TTC549 (cell line): ENCODE data around the gene PIGZ.

ENCODE experiments used
- FAIRE-seq: peaks from 2 replicates; lab custom pipeline; 2012; peaks lifted over from hg19 to GRCh38; lab: Jason Lieb, UNC

Gene PIGZ

GRCh38 chr3:196968233-196969133, at the start of gene PIGZ:
Gene PIGZ, minus strand, starts transcription at chr3:196968833. Its CDS starts 16,802 bp downstream, at chr3:196952031.
- no peak for FAIRE-seq

GRCh38 chr3:197017003-197017402, 48.4 kb upstream of the PIGZ start:
- FAIRE-seq: no peak

GRCh38 chr3:197015790-197016736, 47.4 kb upstream of the PIGZ start:
- no peak for FAIRE-seq

GRCh38 chr3:197014942-197015575, 46.4 kb upstream of the PIGZ start:
- no peak for FAIRE-seq

- FAIRE-seq: no peak
Observed at GRCh38 chr3:197014024-197014423, 45.4 kb upstream of the PIGZ start.

- no peak for FAIRE-seq
Observed at GRCh38 chr3:197012540-197012883, 43.9 kb upstream of the PIGZ start.

- no peak for FAIRE-seq
Observed at GRCh38 chr3:197011780-197012539, 43.3 kb upstream of the PIGZ start.

GRCh38 chr3:197010556-197011351, 42.1 kb upstream of the PIGZ start:
- FAIRE-seq: no peak

GRCh38 chr3:197009532-197010019, 40.9 kb upstream of the PIGZ start:
- FAIRE-seq: no peak

GRCh38 chr3:197008436-197009209, 40.0 kb upstream of the PIGZ start:
- no peak for FAIRE-seq

- FAIRE-seq: no peak
Observed at GRCh38 chr3:197007953-197008352, 39.3 kb upstream of the PIGZ start.

GRCh38 chr3:197007296-197007940, 38.8 kb upstream of the PIGZ start:
- no peak for FAIRE-seq

- no peak for FAIRE-seq
Observed at GRCh38 chr3:197006860-197007259, 38.2 kb upstream of the PIGZ start.

- FAIRE-seq: no peak
Observed at GRCh38 chr3:197006446-197006845, 37.8 kb upstream of the PIGZ start.

- FAIRE-seq: no peak
Observed at GRCh38 chr3:197003461-197004385, 35.1 kb upstream of the PIGZ start.

GRCh38 chr3:197002701-197003454, 34.2 kb upstream of the PIGZ start:
- FAIRE-seq: no peak

- FAIRE-seq: no peak
Observed at GRCh38 chr3:197001972-197002700, 33.5 kb upstream of the PIGZ start.
